ENCODE results near the gene MAFB.

The MAFB gene

GRCh38 chr20:40658509-40658908 is 30.5 kb downstream of the MAFB start:
- in situ Hi-C loops (cut with HindIII; ENCODE audit: low pct_ligation_motif_present, low sequenced_read_pairs): no loop called here
- TF ChIP-seq CTCF (IDR thresholded peaks at IDR 0.05; ENCODE audit: low read depth, low read length, missing control alignments): no peak
- H3K27me3 ChIP-seq (replicated peaks): no peaks in the 10 kb centered on the region
- no peaks in the 10 kb centered on the region for H3K36me3 ChIP-seq (replicated peaks)
- no peak for DNase-seq
- no peak overlapping the region for H3K27ac ChIP-seq
- no peak overlapping the region for H3K4me3 ChIP-seq (ENCODE audit: low read depth, low read length)

- in situ Hi-C loops (cut with HindIII; ENCODE audit: low pct_ligation_motif_present, low sequenced_read_pairs): no loop called here
- Histone ChIP-seq H3K4me3 (ENCODE audit: low read depth, low read length) (no peak overlapping the region), H3K27me3 (replicated peaks) (no peaks in the 10 kb centered on the region), H3K36me3 (replicated peaks) (no peaks in the 10 kb centered on the region), H3K27ac (no peak overlapping the region)
- DNase-seq: no peak
- TF ChIP-seq CTCF (IDR thresholded peaks at IDR 0.05; ENCODE audit: low read depth, low read length, missing control alignments): no peak
These were observed 31.5 kb downstream of the MAFB start for GRCh38 chr20:40657526-40657925.

GRCh38 chr20:40655451-40655850 is 33.6 kb downstream of the MAFB start:
- Histone ChIP-seq H3K36me3 (replicated peaks) (no peaks in the 10 kb centered on the region), H3K27ac (no peak overlapping the region), H3K4me3 (ENCODE audit: low read depth, low read length) (no peak overlapping the region), H3K27me3 (replicated peaks) (no peaks in the 10 kb centered on the region)
- no peak for DNase-seq
- in situ Hi-C loops (cut with HindIII; ENCODE audit: low pct_ligation_motif_present, low sequenced_read_pairs): no loop called here
- TF ChIP-seq CTCF (IDR thresholded peaks at IDR 0.05; ENCODE audit: low read depth, low read length, missing control alignments): no peak

- Histone ChIP-seq H3K27ac (no peak overlapping the region), H3K4me3 (ENCODE audit: low read depth, low read length) (no peak overlapping the region), H3K27me3 (replicated peaks) (no peaks in the 10 kb centered on the region), H3K36me3 (replicated peaks) (no peaks in the 10 kb centered on the region)
- in situ Hi-C loops (cut with HindIII; ENCODE audit: low pct_ligation_motif_present, low sequenced_read_pairs): no loop called here
- peak; percentile 12 for DNase-seq
- no peak for TF ChIP-seq CTCF (IDR thresholded peaks at IDR 0.05; ENCODE audit: low read depth, low read length, missing control alignments)
These were observed 34.2 kb downstream of the MAFB start for GRCh38 chr20:40654876-40655275.

GRCh38 chr20:40652441-40652987 is 36.5 kb downstream of the MAFB start:
- no peak for DNase-seq
- in situ Hi-C loops (cut with HindIII; ENCODE audit: low pct_ligation_motif_present, low sequenced_read_pairs): no loop called here
- Histone ChIP-seq H3K27ac (no peak overlapping the region), H3K36me3 (replicated peaks) (no peaks in the 10 kb centered on the region), H3K27me3 (replicated peaks) (no peaks in the 10 kb centered on the region), H3K4me3 (ENCODE audit: low read depth, low read length) (no peak overlapping the region)
- no peak for TF ChIP-seq CTCF (IDR thresholded peaks at IDR 0.05; ENCODE audit: low read depth, low read length, missing control alignments)

GRCh38 chr20:40651151-40651550 is 37.9 kb downstream of the MAFB start:
- DNase-seq: peak; percentile 11
- H3K27me3 ChIP-seq (replicated peaks): no peaks in the 10 kb centered on the region
- no peak overlapping the region for H3K27ac ChIP-seq
- in situ Hi-C loops (cut with HindIII; ENCODE audit: low pct_ligation_motif_present, low sequenced_read_pairs): no loop called here
- no peak for TF ChIP-seq CTCF (IDR thresholded peaks at IDR 0.05; ENCODE audit: low read depth, low read length, missing control alignments)
- H3K36me3 ChIP-seq (replicated peaks): no peaks in the 10 kb centered on the region
- no peak overlapping the region for H3K4me3 ChIP-seq (ENCODE audit: low read depth, low read length)

Data from brain microvascular endothelial cell (primary cell).